Upper lobe of left lung (tissue), 4 donors: ENCODE results near the gene SGCA.

ENCODE experiments used
- CTCF ChIP-seq, 6 experiments: fragments of 450-650 bp in 4 of 6; fragments of 200-600 bp in 2 of 6; sonication (generic) in 2 of 6; IDR thresholded peaks; one replicate each; pipeline ENCODE4 v1.5.1; 2016 to 2019; ENCODE audit warnings: antibody characterized with exemption in 6 of 6
- POLR2A ChIP-seq, 4 donors: fragments of 450-650 bp; IDR thresholded peaks; one replicate each; pipeline ENCODE4 v1.5.1; 2016 to 2017; ENCODE audit warnings: antibody characterized with exemption in 4 of 4, mild to moderate bottlenecking in 2 of 4

GRCh38 chr17:50169881-50170459, 4.2 kb downstream of the SGCA start:
- TF ChIP-seq CTCF (IDR thresholded peaks at IDR 0.05) (no peak), POLR2A (IDR thresholded peaks at IDR 0.05) (no peak)
